ENCODE results near the gene ARHGEF11.

ARHGEF11 gene

DNA sequence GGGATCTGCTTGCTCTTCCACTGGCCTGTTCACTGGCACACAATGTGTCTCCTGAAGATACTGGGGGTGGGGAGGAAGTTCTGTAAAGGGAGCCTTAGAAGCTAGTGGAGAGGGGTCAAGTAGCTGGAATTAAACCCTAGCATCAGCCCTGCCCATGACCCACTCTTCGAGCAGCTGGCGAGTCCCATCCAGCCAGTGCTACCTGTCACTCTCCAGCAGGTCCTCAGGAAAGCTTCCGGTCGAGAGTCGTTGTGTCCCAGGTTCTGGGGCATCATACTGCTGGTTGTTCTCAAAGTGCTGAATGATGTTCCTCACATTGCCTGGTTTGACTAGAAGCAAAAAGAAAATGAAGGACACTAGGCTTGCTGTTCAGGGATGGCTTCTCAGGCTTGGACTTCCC is 94.2 kb downstream of the ARHGEF11 start:
- DNase-seq (ENCODE audit: low spot score): no peak

DNA sequence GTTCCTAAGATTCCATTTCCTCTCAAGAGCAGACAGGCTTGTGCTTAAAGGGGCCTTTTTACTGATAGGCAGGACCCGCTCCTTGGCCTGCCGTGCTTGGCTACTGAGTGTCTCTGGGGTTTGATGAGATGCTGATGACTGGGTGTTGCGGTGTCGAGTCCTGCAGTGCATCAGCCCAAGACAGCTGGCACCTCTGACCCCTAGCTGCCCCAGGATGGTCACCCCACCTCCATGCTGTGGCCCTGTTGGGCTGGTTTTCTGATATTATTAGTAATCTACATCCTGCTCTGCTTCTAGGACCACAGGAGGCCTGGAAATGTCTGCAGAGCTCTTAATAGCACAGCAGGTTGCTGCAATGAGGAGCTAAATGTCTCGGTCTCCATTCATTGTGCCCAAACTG is 96.4 kb downstream of the ARHGEF11 start:
- no peak for DNase-seq (ENCODE audit: low spot score)

GRCh38 chr1:156948708-156949107 is 96.8 kb downstream of the ARHGEF11 start:
- no peak for DNase-seq (ENCODE audit: low spot score)

DNA sequence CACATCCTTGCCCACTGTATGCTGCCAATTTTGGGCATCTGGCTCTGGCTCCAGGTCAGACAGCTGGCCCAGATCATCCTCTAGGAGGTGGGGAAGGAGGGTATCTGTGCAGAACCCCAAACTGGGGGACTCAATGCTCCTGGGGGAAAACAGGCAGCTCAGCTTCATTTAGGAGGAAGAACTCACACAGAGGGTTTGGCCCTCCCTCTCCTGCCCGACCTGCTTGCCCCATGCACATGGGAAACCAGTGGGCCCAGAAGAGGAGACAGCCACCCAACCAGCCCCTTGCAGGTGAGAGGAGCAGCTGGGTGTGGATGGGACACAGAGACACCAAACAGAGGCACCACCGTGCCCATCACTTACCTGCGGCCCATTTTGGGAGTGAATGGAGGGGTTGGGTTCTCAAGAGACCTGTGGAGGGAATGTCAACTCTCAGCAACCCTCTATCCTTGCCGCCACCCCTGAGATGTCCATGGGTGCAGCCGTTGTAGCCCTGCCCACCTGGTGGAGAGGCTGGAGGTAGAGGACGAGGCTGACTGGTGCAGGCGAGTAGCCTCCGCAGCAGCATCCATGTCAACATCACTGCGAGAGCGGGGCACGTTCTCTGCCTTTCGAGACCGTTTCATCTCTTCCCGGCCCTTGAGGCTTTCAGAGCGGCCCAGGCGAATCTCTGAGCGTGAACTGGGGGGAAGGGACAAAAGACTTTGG is 97.6 kb downstream of the ARHGEF11 start:
- no peak for DNase-seq (ENCODE audit: low spot score)

DNA sequence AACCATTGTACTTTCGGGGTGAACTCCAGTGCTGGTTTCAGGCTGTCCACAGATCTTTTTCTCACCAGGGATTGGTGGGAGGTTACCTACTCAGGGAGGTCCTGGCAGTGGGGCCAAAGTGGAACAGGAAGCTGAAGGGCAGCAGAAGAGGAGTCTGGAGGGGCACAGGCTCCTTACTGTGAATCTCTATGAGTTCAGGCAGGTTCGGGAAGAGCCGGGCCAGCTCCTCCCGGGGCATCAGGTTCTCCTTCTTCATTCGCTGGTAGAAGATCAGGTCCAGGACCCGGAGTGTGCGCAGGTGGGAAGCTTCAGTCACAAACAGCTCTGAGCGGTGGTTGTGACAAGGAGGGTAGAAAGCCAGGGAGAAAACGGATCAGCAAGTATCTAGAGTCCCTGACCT is 98.4 kb downstream of the ARHGEF11 start:
- DNase-seq (ENCODE audit: low spot score): no peak

DNA sequence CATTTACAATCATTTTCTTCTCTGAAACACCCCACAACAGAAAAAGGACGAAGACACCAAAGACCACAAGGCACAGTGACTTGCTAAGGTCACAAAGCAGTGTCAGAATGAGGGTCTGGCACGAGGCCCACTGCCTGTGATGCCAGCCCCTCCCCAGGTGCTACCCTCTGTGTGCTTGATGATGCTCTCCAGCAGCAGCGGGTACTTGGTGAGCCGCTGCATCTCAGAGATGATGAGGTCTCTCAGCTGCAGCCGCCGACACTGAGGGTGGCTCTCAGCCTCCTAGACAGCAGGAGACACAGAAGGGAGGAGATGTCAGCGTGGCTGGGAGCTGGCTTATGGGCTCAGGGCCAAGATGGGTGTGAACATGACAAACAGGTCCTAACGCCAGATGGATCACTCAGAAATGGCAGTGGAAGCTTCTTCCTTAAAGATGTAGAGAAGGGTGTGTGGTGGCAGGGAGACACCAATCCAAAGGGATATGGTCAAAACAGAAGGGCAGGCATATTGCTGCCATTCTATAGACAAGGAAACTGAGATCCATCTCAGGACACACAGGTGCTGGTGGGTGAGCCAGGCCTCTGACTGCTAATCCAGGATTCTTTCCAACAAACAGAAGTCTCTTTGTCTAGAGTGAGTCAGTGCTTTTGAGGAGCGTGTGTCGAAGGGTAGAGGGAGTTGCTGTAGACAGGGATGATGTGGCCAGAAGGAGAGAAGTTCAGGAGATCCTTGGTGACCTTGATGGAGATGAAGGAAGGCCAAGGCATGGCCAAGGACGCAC is 99.5 kb downstream of the ARHGEF11 start:
- DNase-seq (ENCODE audit: low spot score): no peak

DNA sequence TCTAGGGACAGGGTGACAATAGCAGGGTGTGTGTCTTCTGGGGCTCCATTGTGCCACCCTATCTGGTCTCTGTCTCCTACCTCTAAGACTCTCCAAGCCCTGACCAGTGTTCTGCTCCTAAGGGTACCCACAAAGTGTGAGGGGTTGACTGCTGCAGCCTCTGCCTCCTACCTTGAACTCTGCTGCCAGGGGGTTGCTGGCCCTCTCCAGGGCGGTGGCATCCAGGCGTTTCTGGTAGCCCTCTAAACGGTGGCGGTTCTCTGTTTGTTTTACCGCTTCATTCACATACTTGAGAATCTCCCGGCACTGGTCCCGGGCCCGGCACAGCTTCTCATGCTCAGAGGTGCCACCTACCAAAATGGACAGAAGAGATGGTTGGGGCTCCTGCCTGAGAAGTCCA is 100.7 kb downstream of the ARHGEF11 start:
- no peak for DNase-seq (ENCODE audit: low spot score)

DNA sequence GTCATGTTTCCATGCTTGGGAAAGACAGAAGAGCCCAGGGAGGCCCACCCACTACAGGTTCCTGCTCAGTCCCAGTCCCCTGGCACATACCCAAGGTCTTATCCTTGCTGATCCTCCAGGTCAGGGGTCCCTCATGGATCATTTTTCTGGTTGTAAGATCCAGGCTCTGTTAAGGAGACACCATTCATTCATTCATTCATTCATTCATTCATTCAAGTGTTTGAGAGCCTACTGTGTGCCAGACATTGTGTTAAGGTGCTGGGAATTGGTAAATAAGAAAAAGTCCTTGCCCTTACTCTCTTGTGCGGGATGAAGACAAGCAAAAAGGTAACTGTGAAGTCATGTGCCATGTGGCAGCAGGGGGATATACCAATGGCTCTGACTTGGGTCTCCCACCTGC is 101.3 kb downstream of the ARHGEF11 start:
- no peak for DNase-seq (ENCODE audit: low spot score)

DNA sequence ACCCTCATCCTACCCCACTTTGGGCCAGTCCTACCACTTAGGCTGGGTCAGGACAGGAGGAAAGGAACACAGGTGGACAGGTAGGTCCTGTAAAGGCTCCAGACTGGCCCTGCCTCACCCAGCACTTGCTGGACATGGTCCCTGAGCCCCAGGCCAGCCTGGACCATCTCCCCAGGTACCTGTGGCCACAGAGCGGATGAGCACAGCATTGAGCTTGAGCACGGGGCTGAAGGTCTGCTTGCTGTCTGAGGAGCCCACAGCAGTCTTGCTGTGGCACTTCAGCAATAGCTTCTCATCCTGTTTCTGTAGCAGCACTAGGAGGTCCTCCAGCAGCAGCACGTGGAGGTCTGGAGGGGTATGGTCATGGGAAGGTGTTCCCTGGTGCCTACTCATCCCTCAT is 101.8 kb downstream of the ARHGEF11 start:
- no peak for DNase-seq (ENCODE audit: low spot score)

GRCh38 chr1:156942576-156942975 is 103.0 kb downstream of the ARHGEF11 start:
- no peak for DNase-seq (ENCODE audit: low spot score)

GRCh38 chr1:156942176-156942575 is 103.4 kb downstream of the ARHGEF11 start:
- DNase-seq (ENCODE audit: low spot score): no peak

- no peak for DNase-seq (ENCODE audit: low spot score)
Measured at GRCh38 chr1:156941675-156942074, 103.9 kb downstream of the ARHGEF11 start.

- no peak for DNase-seq (ENCODE audit: low spot score)
Measured at GRCh38 chr1:156939786-156940334, 105.7 kb downstream of the ARHGEF11 start.

GRCh38 chr1:156938813-156939212 is 106.7 kb downstream of the ARHGEF11 start:
- DNase-seq (ENCODE audit: low spot score): no peak

GRCh38 chr1:156937883-156938282 is 107.7 kb downstream of the ARHGEF11 start:
- DNase-seq (ENCODE audit: low spot score): no peak

DNA sequence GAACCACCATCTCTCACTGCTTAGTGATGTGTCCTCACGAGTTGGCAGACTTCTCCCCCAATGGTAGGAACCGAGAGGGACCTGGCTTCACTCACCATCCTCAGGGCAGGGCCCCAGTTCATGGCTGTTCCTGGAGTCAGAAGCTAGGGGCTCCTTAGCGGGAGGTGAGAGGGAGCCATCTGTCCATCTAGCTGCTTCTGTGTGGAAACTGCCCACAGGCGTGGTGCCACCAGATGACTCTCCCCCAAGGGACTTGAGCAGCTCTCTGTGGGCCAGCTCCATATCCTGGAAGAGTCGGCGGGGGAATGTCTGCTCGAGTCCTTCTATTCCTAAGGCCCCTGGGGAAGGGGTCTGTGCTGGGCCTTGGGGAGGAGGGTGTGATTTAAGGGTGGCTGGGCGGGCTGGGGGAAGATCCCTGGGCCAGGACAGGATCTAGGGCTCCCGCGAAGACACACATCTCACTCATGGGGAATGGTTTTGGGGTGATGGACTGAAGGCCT is 108.8 kb downstream of the ARHGEF11 start:
- no peak for DNase-seq (ENCODE audit: low spot score)

DNA sequence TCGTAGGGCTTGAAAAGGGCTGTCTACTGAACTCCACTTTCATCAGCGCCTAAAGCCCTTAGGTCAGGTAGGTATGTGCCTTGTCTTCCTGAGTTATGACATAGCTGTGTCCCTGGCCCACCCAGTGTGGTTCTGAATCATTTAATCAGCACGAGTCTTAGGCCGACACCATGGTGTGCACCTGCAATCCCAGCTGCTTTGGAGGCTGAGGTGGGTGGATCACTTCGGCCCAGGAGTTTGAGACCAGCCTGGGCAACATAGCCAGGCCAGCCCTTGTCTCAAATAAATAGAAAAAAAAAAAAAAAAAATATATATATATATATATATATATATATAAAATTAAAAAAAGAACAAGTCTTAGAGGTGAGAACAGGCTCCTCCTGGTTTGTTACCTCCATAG is 109.4 kb downstream of the ARHGEF11 start:
- no peak for DNase-seq (ENCODE audit: low spot score)

GRCh38 chr1:156935505-156936128 is 109.9 kb downstream of the ARHGEF11 start:
- no peak for DNase-seq (ENCODE audit: low spot score)

- no peak for DNase-seq (ENCODE audit: low spot score)
Measured at GRCh38 chr1:156933136-156933535, 112.4 kb downstream of the ARHGEF11 start.

- no peak for DNase-seq (ENCODE audit: low spot score)
Measured at GRCh38 chr1:156931974-156932710, 113.4 kb downstream of the ARHGEF11 start.

GRCh38 chr1:156931211-156931952 is 114.2 kb downstream of the ARHGEF11 start:
- peak; percentile 31 for DNase-seq (ENCODE audit: low spot score)

All from pons (tissue), 1 donor.